Heart left ventricle (tissue), 13 donors: ENCODE data around the gene C16orf96.

Source experiments
- POLR2A ChIP-seq, 2 donors: fragments of 450-650 bp; IDR thresholded peaks; one replicate each; pipeline ENCODE4 v1.6.1; 2017; ENCODE audit warnings: antibody characterized with exemption in 2 of 2, mild to moderate bottlenecking in 2 of 2, moderate library complexity in 2 of 2
- TF ChIP-seq, protein P1 (sequence below), 12 donors: fragments of 200-600 bp; sonication (generic) in 4 of 12; IDR thresholded peaks; one replicate each; pipeline versions ENCODE4 v1.5.0 to v1.8.0; 2018 to 2022; ENCODE audit warnings: antibody characterized with exemption in 12 of 12, mild to moderate bottlenecking in 5 of 12
- donor health status: ischemic (EF 13 %, LVEDD 7.1; RV severe dilation, severe dysfunction).
- donor health status: DM: no; HTN: yes; CAD: no.
- donor health status: DM: no; HTN: no; CAD: no.
- donor health status: ischemic (EF 25% LVEDD 6.9; RV normal size, moderate dysfunction).
- donor health status: ischemic (EF 25% LVEDD 5.7; RV mildly dilated, moderate dysfunction).
- donor health status: ischemic (EF 35%, LVEDD 5.7; RV mildly dilated, moderate dysfunction).
- donor health status: nonischemic (EF 11% LVEDD 7.7; RV severe dilation, severe dysfunction).
- donor health status: DM: yes; HTN: yes; CAD: no.
- donor health status: PGD.
- donor health status: ischemic (EF 29% LVEDD 5.4; RV normal size, mild dysfunction).
- donor health status: nonischemic (EF 23%, LVEDD 6.1; RV moderate dilation, normal function).

DNA sequence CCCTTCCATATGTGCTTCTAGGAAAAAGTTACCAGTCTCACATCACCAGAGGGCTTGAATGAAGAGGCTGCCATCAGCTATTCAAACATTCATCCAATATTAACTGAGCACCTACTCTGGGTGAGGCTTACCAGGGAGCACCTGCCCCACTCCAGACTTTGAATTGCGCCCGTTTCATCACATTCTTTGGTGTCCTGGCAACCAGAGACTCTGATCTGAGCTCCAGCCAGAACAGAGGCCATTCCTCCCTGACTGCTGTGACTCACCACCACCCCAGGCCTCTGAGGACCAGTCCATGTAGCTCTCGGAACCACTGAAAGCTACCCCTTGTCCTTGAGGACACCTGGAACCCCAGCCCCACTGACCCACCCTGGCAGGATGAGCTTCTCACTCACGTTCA lies at the start of gene C16orf96:
- TF ChIP-seq, protein P1, sequence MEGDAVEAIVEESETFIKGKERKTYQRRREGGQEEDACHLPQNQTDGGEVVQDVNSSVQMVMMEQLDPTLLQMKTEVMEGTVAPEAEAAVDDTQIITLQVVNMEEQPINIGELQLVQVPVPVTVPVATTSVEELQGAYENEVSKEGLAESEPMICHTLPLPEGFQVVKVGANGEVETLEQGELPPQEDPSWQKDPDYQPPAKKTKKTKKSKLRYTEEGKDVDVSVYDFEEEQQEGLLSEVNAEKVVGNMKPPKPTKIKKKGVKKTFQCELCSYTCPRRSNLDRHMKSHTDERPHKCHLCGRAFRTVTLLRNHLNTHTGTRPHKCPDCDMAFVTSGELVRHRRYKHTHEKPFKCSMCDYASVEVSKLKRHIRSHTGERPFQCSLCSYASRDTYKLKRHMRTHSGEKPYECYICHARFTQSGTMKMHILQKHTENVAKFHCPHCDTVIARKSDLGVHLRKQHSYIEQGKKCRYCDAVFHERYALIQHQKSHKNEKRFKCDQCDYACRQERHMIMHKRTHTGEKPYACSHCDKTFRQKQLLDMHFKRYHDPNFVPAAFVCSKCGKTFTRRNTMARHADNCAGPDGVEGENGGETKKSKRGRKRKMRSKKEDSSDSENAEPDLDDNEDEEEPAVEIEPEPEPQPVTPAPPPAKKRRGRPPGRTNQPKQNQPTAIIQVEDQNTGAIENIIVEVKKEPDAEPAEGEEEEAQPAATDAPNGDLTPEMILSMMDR (IDR thresholded peaks at IDR 0.05) = no peak
- no peak for TF ChIP-seq POLR2A (IDR thresholded peaks at IDR 0.05)
